IMR-90 (cell line): ENCODE results near the gene ETV7. TPM values are rescaled to one million over a fixed set of nuclear protein-coding genes. Genes with fewer than 3 reads are reported as not detected.

Experiments used
- ATAC-seq: fragments of 200-7000 bp; cut with Tn5 transposase; 2 replicates; pipeline ENCODE4 v1.9.1; 2020; ENCODE audit warnings: low read depth, mild to moderate bottlenecking, moderate library complexity
- BruUV-seq: library from RNA; stranded (reverse); fragments of 400-500 nt; replicated peaks from 2 replicates; lab custom pipeline; 2021; lab: Mats Ljungman, UMichigan
- CTCF ChIA-PET: fragments of 300-600 bp; formaldehyde crosslinking; extraction: SDS; loops from one replicate; lab custom pipeline; 2021; ENCODE audit warnings: antibody characterized with exemption; lab: Yijun Ruan, JAX
- POLR2A ChIA-PET: fragments of 300-600 bp; sonication (Branson Sonifier 250); formaldehyde crosslinking; loops from one replicate; lab custom pipeline; 2022; ENCODE audit warnings: antibody characterized with exemption; ENCODE audit not compliant: unreplicated experiment; lab: Charles Lee
- DNase-seq: peaks from one replicate; pipeline ENCODE4 v3.0.0; 2013
- H2AFZ ChIP-seq: replicated peaks from 2 replicates; pipeline ENCODE3; 2013; ENCODE audit warnings: low read length, mild to moderate bottlenecking; ENCODE audit not compliant: poor library complexity
- H2AK5ac ChIP-seq: 2 replicates; pipeline ENCODE4 v1.6.1; 2013; ENCODE audit warnings: low read depth, low read length, inconsistent platforms
- H2AK9ac ChIP-seq: replicated peaks from 2 replicates; pipeline ENCODE3; 2013; ENCODE audit warnings: mild to moderate bottlenecking, low read depth, low read length, moderate library complexity; ENCODE audit not compliant: poor library complexity
- H2BK120ac ChIP-seq: 2 replicates; pipeline ENCODE4 v1.6.1; 2013; ENCODE audit warnings: low read depth, low read length, inconsistent platforms
- H2BK15ac ChIP-seq: 3 replicates; pipeline ENCODE4 v1.6.1; 2013; ENCODE audit warnings: low read depth, low read length, inconsistent platforms
- H2BK20ac ChIP-seq: 2 replicates; pipeline ENCODE4 v1.6.1; 2013; ENCODE audit warnings: low read depth, mild to moderate bottlenecking, inconsistent platforms, low read length, moderate library complexity
- H2BK5ac ChIP-seq: 2 replicates; pipeline ENCODE4 v1.6.1; 2013; ENCODE audit warnings: mild to moderate bottlenecking, low read depth, low read length, inconsistent platforms; ENCODE audit not compliant: poor library complexity, severe bottlenecking
- H3K14ac ChIP-seq: replicated peaks from 2 replicates; pipeline ENCODE4 v1.6.1; 2013; ENCODE audit warnings: low read depth, low read length, inconsistent platforms
- H3K18ac ChIP-seq: 2 replicates; pipeline ENCODE4 v1.6.1; 2013; ENCODE audit warnings: low read depth, low read length, control low read depth
- H3K23ac ChIP-seq: 2 replicates; pipeline ENCODE4 v1.6.1; 2013; ENCODE audit warnings: low read depth, low read length, inconsistent platforms
- H3K27ac ChIP-seq: 2 replicates; pipeline ENCODE4 v1.5.1; 2013; ENCODE audit warnings: mild to moderate bottlenecking, control low read depth, low read length; ENCODE audit not compliant: insufficient read depth
- H3K27me3 ChIP-seq: 2 replicates; pipeline ENCODE4 v1.6.1; 2013; ENCODE audit warnings: low read length; ENCODE audit not compliant: control insufficient read depth, insufficient read depth
- H3K36me3 ChIP-seq: 2 replicates; pipeline ENCODE4 v1.6.1; 2013; ENCODE audit warnings: low read length, mixed read lengths; ENCODE audit not compliant: control insufficient read depth, insufficient read depth
- H3K4ac ChIP-seq: 2 replicates; pipeline ENCODE4 v1.6.1; 2013; ENCODE audit warnings: low read depth, low read length, inconsistent platforms
- H3K4me1 ChIP-seq: 2 replicates; pipeline ENCODE4 v1.6.1; 2013; ENCODE audit warnings: low read length, mixed read lengths; ENCODE audit not compliant: control insufficient read depth, insufficient read depth
- H3K4me2 ChIP-seq: 2 replicates; pipeline ENCODE4 v1.6.1; 2013; ENCODE audit warnings: low read depth, mild to moderate bottlenecking, control low read depth, low read length, moderate library complexity
- H3K4me3 ChIP-seq: 2 replicates; pipeline ENCODE4 v1.5.1; 2013; ENCODE audit warnings: low read depth, mild to moderate bottlenecking, control low read depth, low read length, moderate library complexity; ENCODE audit not compliant: insufficient read depth
- H3K56ac ChIP-seq: 2 replicates; pipeline ENCODE4 v1.6.1; 2013; ENCODE audit warnings: low read length, inconsistent platforms; ENCODE audit not compliant: insufficient read depth; ENCODE audit errors: extremely low read depth
- H3K79me1 ChIP-seq, 2 experiments: 2 replicates each; pipeline ENCODE4 v1.6.1; 2013; ENCODE audit warnings: low read length in 2 of 2, inconsistent platforms in 1 of 2, low read depth in 1 of 2
- H3K9ac ChIP-seq: 2 replicates; pipeline ENCODE4 v1.6.1; 2013; ENCODE audit warnings: low read depth, low read length, control low read depth
- H3K9me1 ChIP-seq: 2 replicates; pipeline ENCODE4 v1.6.1; 2013; ENCODE audit warnings: low read length, inconsistent platforms; ENCODE audit not compliant: insufficient read depth
- H3K9me3 ChIP-seq: 2 replicates; pipeline ENCODE4 v1.6.1; 2013; ENCODE audit warnings: low read length; ENCODE audit not compliant: control insufficient read depth, insufficient read depth
- H4K20me1 ChIP-seq: 2 replicates; pipeline ENCODE4 v1.6.1; 2013; ENCODE audit warnings: low read length, inconsistent platforms; ENCODE audit not compliant: insufficient read depth
- H4K5ac ChIP-seq: 2 replicates; pipeline ENCODE4 v1.6.1; 2013; ENCODE audit warnings: mild to moderate bottlenecking, low read depth, low read length, control low read depth
- H4K8ac ChIP-seq, 2 experiments: 2 replicates each; pipeline ENCODE4 v1.6.1; 2013; ENCODE audit warnings: low read depth in 2 of 2, low read length in 2 of 2, control low read depth in 1 of 2, inconsistent platforms in 1 of 2
- H4K91ac ChIP-seq: 2 replicates; pipeline ENCODE4 v1.6.1; 2013; ENCODE audit warnings: low read depth, low read length, inconsistent platforms; ENCODE audit not compliant: insufficient read depth
- BHLHE40 ChIP-seq: fragments of 150-350 bp; IDR thresholded peaks from 2 replicates; pipeline ENCODE4 v1.6.1; 2016; ENCODE audit warnings: mild to moderate bottlenecking, low read depth, low read length
- CEBPB ChIP-seq: IDR thresholded peaks from 2 replicates; pipeline ENCODE4 v1.6.1; 2012; ENCODE audit warnings: low read depth, low read length, improper control_type of control experiment
- CTCF ChIP-seq: conservative IDR thresholded peaks from 2 replicates; pipeline ENCODE4 v1.5.1; 2012; ENCODE audit warnings: mild to moderate bottlenecking, low read depth, low read length, improper control_type of control experiment
- ELK1 ChIP-seq: fragments of 150-350 bp; IDR thresholded peaks from 2 replicates; pipeline ENCODE4 v1.6.1; 2016; ENCODE audit warnings: low read depth, mild to moderate bottlenecking, low read length, moderate library complexity, borderline replicate concordance
- FOS ChIP-seq: fragments of 150-350 bp; IDR thresholded peaks from 2 replicates; pipeline ENCODE4 v1.6.1; 2016; ENCODE audit warnings: low read depth, low read length
- MAFK ChIP-seq: IDR thresholded peaks from 2 replicates; pipeline ENCODE4 v1.6.1; 2012; ENCODE audit warnings: low read depth, low read length, improper control_type of control experiment
- MAZ ChIP-seq: IDR thresholded peaks from 2 replicates; pipeline ENCODE4 v1.6.1; 2012; ENCODE audit warnings: low read depth, mild to moderate bottlenecking, low read length, improper control_type of control experiment, moderate library complexity, borderline replicate concordance
- MXI1 ChIP-seq: IDR thresholded peaks from 2 replicates; pipeline ENCODE4 v1.6.1; 2012; ENCODE audit warnings: low read depth, mild to moderate bottlenecking, low read length, moderate library complexity, borderline replicate concordance
- RAD21 ChIP-seq: IDR thresholded peaks from 2 replicates; pipeline ENCODE4 v1.6.1; 2012; ENCODE audit warnings: low read length, improper control_type of control experiment
- RCOR1 ChIP-seq: IDR thresholded peaks from 2 replicates; pipeline ENCODE4 v1.6.1; 2012; ENCODE audit warnings: mild to moderate bottlenecking, low read length, improper control_type of control experiment; ENCODE audit not compliant: insufficient replicate concordance
- RFX5 ChIP-seq: IDR thresholded peaks from 2 replicates; pipeline ENCODE4 v1.8.0; 2012; ENCODE audit warnings: low read depth, mild to moderate bottlenecking, low read length, moderate library complexity
- SMC3 ChIP-seq: fragments of 150-350 bp; IDR thresholded peaks from 2 replicates; pipeline ENCODE4 v1.6.1; 2016; ENCODE audit warnings: low read depth, mild to moderate bottlenecking, antibody characterized with exemption, low read length, moderate library complexity
- USF2 ChIP-seq: fragments of 150-350 bp; IDR thresholded peaks from 2 replicates; pipeline ENCODE4 v1.6.1; 2017; ENCODE audit warnings: mild to moderate bottlenecking, antibody characterized with exemption, low read length, low read depth
- WGBS, 2 experiments: methylation state at CpG; one replicate each; pipeline versions ENCODE4 v1.1.5 to v1.1.7; 2013; ENCODE audit warnings: missing lambda C conversion rate in 2 of 2; ENCODE audit not compliant: insufficient read length in 1 of 2; ENCODE audit errors: extremely low coverage in 2 of 2; 5-methylcytosine and 5-hydroxymethylcytosine counted together
- dilution Hi-C: fragments of 300-500 bp; cut with HindIII; formaldehyde crosslinking; loops from one replicate; pipeline ENCODE4 v1.14.3; 2018; ENCODE audit warnings: low sequenced_read_pairs; ENCODE audit not compliant: unreplicated experiment
- in situ Hi-C: fragments of 300-500 bp; cut with MboI; formaldehyde crosslinking; loops from 3 replicates; pipeline ENCODE4 v1.14.3; 2019; ENCODE audit warnings: low sequenced_read_pairs, inconsistent platforms, mixed read lengths
- intact Hi-C: fragments of 100-400 bp; cut with micrococcal nuclease; formaldehyde crosslinking; loops from 2 replicates; pipeline ENCODE4 v1.10.0; 2022
- polyA plus RNA-seq, 3 experiments: library from polyadenylated mRNA; depleted of rRNA; stranded (reverse); fragments of >200 nt; gene quantifications; 2 replicates each; pipeline ENCODE4 v1.2.3, GENCODE V29; 2012; ENCODE audit warnings: low replicate concordance in 1 of 3
- total RNA-seq: library from RNA; depleted of rRNA; stranded (reverse); fragments of >200 nt; gene quantifications from 2 replicates; pipeline ENCODE4 v1.2.3, GENCODE V29; 2012

The ETV7 gene
- total and polyA plus RNA-seq, 2 of the 4 experiments (the other 2 are of a cell fraction) = 0.17 to 0.18 TPM

GRCh38 chr6:36361071-36361470 lies 26.4 kb downstream of the ETV7 start:
- Histone ChIP-seq H2BK120ac (no peak overlapping the region), H3K14ac (no peak overlapping the region), H3K79me1 (no peaks in the 10 kb centered on the region), H3K9me3 (no peaks in the 10 kb centered on the region), H3K9me1 (no peaks in the 10 kb centered on the region), H3K4me3 (no peak overlapping the region), H3K27me3 (peaks cover 8% of the 10 kb centered on the region), H2AK5ac (no peak overlapping the region), H4K91ac (no peak overlapping the region), H4K8ac (no peak overlapping the region), H2AFZ (no peak overlapping the region), H3K9ac (no peak overlapping the region), H4K20me1 (no peaks in the 10 kb centered on the region), H3K18ac (no peak overlapping the region), H3K36me3 (no peaks in the 10 kb centered on the region), H3K56ac (no peak overlapping the region), H2BK5ac (no peak overlapping the region), H4K5ac (no peak overlapping the region), H2BK20ac (no peak overlapping the region), H3K4ac (no peak overlapping the region), H3K4me2 (no peak overlapping the region), H3K27ac (no peak overlapping the region), H2AK9ac (no peak overlapping the region), H3K4me1 (peaks cover 7% of the 10 kb centered on the region), H3K23ac (no peak overlapping the region), H2BK15ac (no peak overlapping the region)
- BruUV-seq = no TSS peak
- CTCF ChIA-PET = no interaction called here
- ATAC-seq = no peak
- POLR2A ChIA-PET = no interaction called here
- DNase-seq = no peak
- in situ Hi-C loops = no loop called here
- TF ChIP-seq RCOR1 (no peak), BHLHE40 (no peak), ELK1 (no peak), RAD21 (no peak), MAZ (no peak), MAFK (no peak), FOS (no peak), USF2 (no peak), RFX5 (no peak), CEBPB (no peak), MXI1 (no peak), SMC3 (no peak), CTCF (no peak)
- WGBS, 2 experiments = 87% methylated on average over 3 of the region's 11 CpGs; no CpG with 5 or more reads in 1 of the 2 experiments
- intact Hi-C loops = loop anchor here (2.0 kb wide), 2 partner anchors 164 to 238 kb away; partner anchors contain the start of gene BRPF3
- dilution Hi-C loops = no loop called here
